Subcutaneous abdominal adipose tissue (tissue), 5 donors: ENCODE measurements around the gene SHBG.

Source experiments
- H3K27ac ChIP-seq: one replicate; pipeline ENCODE4 v1.7.0; 2013; ENCODE audit warnings: low read depth, mild to moderate bottlenecking, inconsistent platforms, low read length, moderate library complexity
- H3K27me3 ChIP-seq, 5 donors: one replicate each; pipeline ENCODE4 v1.7.0; 2013; ENCODE audit warnings: low read length in 5 of 5, inconsistent platforms in 1 of 5; ENCODE audit not compliant: control insufficient read depth in 5 of 5, insufficient read depth in 4 of 5
- H3K36me3 ChIP-seq, 5 donors: one replicate each; pipeline ENCODE4 v1.7.0; 2013; ENCODE audit warnings: low read length in 5 of 5; ENCODE audit not compliant: control insufficient read depth in 5 of 5, insufficient read depth in 5 of 5
- H3K4me1 ChIP-seq, 5 donors: one replicate each; pipeline ENCODE4 v1.7.0; 2013; ENCODE audit warnings: low read length in 5 of 5, mild to moderate bottlenecking in 3 of 5, moderate library complexity in 1 of 5; ENCODE audit not compliant: control insufficient read depth in 5 of 5, insufficient read depth in 5 of 5
- H3K4me3 ChIP-seq, 5 donors: one replicate each; pipeline ENCODE4 v1.7.0; 2013; ENCODE audit warnings: low read length in 5 of 5, low read depth in 1 of 5
- H3K9ac ChIP-seq, 5 donors: one replicate each; pipeline ENCODE4 v1.7.0; 2013; ENCODE audit warnings: low read length in 5 of 5, mild to moderate bottlenecking in 4 of 5, moderate library complexity in 3 of 5
- H3K9me3 ChIP-seq, 5 donors: one replicate each; pipeline ENCODE4 v1.7.0; 2013; ENCODE audit warnings: low read length in 5 of 5; ENCODE audit not compliant: control insufficient read depth in 5 of 5
- donor health status: healthy.
- donor health status: healthy.
- donor health status: healthy.
- donor health status: healthy.
- donor health status: healthy.

SHBG gene

GRCh38 chr17:7655541-7655840 is 25.6 kb downstream of the SHBG start:
- Histone ChIP-seq H3K9me3 (no peaks in the 10 kb centered on the region), H3K27ac (no peak overlapping the region), H3K9ac (no peak overlapping the region), H3K36me3 (no peaks in the 10 kb centered on the region), H3K4me3 (no peak overlapping the region), H3K4me1 (peaks cover 0 to 16% (median 13%) of the 10 kb centered on the region in 5 donors), H3K27me3 (peaks cover 5 to 33% (median 22%) of the 10 kb centered on the region in 5 donors)

DNA sequence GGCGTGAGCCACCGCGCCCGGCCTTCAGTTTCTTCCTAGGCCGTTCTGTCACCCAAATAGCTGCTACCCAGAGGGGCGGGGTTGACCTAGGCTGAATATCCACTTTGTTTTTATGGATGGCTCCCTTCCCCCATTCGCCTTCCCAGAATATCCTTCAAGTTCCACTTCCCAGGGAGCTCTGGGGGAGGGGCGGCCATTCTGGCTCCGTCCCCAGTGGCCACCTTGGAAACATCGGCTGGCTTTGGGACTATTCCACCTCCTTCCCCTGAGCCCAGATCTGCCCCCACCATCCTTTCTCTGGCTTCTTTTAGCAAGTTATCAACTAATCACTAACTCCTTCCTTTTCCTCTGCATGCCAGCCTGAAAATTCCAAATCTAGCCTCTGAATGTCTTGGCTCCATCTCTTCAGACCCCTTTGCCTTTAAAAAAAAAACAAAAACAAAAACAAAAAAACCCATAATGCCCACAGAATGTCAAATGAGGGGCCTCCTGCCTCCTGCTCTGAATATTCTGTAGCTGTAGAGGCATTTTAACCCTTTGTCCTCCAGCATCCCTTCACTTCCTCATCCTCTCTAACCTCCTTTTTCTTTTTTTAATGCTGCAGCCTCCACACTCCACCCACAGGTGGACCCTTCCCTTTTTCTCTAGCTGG is 27.1 kb downstream of the SHBG start:
- no peak overlapping the region for H3K27ac ChIP-seq
- H3K9me3 ChIP-seq = no peaks in the 10 kb centered on the region
- peaks cover 0 to 4% (median 0%) of the 10 kb centered on the region in 5 donors for H3K4me1 ChIP-seq
- no peaks in the 10 kb centered on the region for H3K36me3 ChIP-seq
- H3K27me3 ChIP-seq = peaks cover 0 to 18% (median 12%) of the 10 kb centered on the region in 5 donors
- no peak overlapping the region for H3K4me3 ChIP-seq
- no peak overlapping the region for H3K9ac ChIP-seq

- H3K9me3 ChIP-seq = no peaks in the 10 kb centered on the region
- H3K9ac ChIP-seq = no peak overlapping the region
- no peaks in the 10 kb centered on the region for H3K4me1 ChIP-seq
- no peaks in the 10 kb centered on the region for H3K27me3 ChIP-seq
- peaks cover 0 to 66% (median 45%) of the 10 kb centered on the region in 5 donors for H3K36me3 ChIP-seq
- no peak overlapping the region for H3K4me3 ChIP-seq
- no peak overlapping the region for H3K27ac ChIP-seq
These were observed 37.9 kb downstream of the SHBG start for GRCh38 chr17:7667656-7668406.

GRCh38 chr17:7668482-7668881 is 38.5 kb downstream of the SHBG start:
- H3K9me3 ChIP-seq = peaks cover 3 to 5% (median 4%) of the 10 kb centered on the region in 5 donors
- H3K4me1 ChIP-seq = no peaks in the 10 kb centered on the region
- H3K27ac ChIP-seq = no peak overlapping the region
- H3K9ac ChIP-seq = no peak overlapping the region
- peaks cover 4 to 72% (median 52%) of the 10 kb centered on the region in 5 donors for H3K36me3 ChIP-seq
- no peak overlapping the region for H3K4me3 ChIP-seq
- H3K27me3 ChIP-seq = no peaks in the 10 kb centered on the region

GRCh38 chr17:7673239-7673638 is 43.3 kb downstream of the SHBG start:
- peaks cover 4 to 74% (median 64%) of the 10 kb centered on the region in 5 donors for H3K36me3 ChIP-seq
- H3K9ac ChIP-seq = no peak overlapping the region
- peaks cover 3 to 10% (median 9%) of the 10 kb centered on the region in 5 donors for H3K9me3 ChIP-seq
- no peaks in the 10 kb centered on the region for H3K4me1 ChIP-seq
- no peaks in the 10 kb centered on the region for H3K27me3 ChIP-seq
- no peak overlapping the region for H3K4me3 ChIP-seq
- H3K27ac ChIP-seq = no peak overlapping the region

DNA sequence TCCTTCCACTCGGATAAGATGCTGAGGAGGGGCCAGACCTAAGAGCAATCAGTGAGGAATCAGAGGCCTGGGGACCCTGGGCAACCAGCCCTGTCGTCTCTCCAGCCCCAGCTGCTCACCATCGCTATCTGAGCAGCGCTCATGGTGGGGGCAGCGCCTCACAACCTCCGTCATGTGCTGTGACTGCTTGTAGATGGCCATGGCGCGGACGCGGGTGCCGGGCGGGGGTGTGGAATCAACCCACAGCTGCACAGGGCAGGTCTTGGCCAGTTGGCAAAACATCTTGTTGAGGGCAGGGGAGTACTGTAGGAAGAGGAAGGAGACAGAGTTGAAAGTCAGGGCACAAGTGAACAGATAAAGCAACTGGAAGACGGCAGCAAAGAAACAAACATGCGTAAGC is 45.0 kb downstream of the SHBG start:
- H3K27me3 ChIP-seq = no peaks in the 10 kb centered on the region
- H3K27ac ChIP-seq = no peak overlapping the region
- H3K9me3 ChIP-seq = peaks cover 3 to 10% (median 9%) of the 10 kb centered on the region in 5 donors
- no peaks in the 10 kb centered on the region for H3K4me1 ChIP-seq
- no peak overlapping the region for H3K9ac ChIP-seq
- H3K4me3 ChIP-seq = no peak overlapping the region
- H3K36me3 ChIP-seq = peaks cover 4 to 57% (median 48%) of the 10 kb centered on the region in 5 donors

- Histone ChIP-seq H3K9ac (no peak overlapping the region), H3K27ac (no peak overlapping the region), H3K4me1 (no peaks in the 10 kb centered on the region), H3K27me3 (no peaks in the 10 kb centered on the region), H3K9me3 (peaks cover 3 to 10% (median 9%) of the 10 kb centered on the region in 5 donors), H3K4me3 (no peak overlapping the region), H3K36me3 (peaks cover 4 to 42% (median 37%) of the 10 kb centered on the region in 5 donors)
These were observed 46.6 kb downstream of the SHBG start for GRCh38 chr17:7676533-7676932.

GRCh38 chr17:7677388-7678067 is 47.6 kb downstream of the SHBG start:
- peaks cover 3 to 10% (median 9%) of the 10 kb centered on the region in 5 donors for H3K9me3 ChIP-seq
- no peak overlapping the region for H3K9ac ChIP-seq
- H3K4me1 ChIP-seq = no peaks in the 10 kb centered on the region
- H3K27ac ChIP-seq = no peak overlapping the region
- no peak overlapping the region for H3K4me3 ChIP-seq
- no peaks in the 10 kb centered on the region for H3K27me3 ChIP-seq
- H3K36me3 ChIP-seq = peaks cover 4 to 36% (median 32%) of the 10 kb centered on the region in 5 donors
